Eye (tissue), 1 donor: ENCODE results near the gene SERPINA3.
"Not testable (repeated sequence)": the region's sequence is repeated elsewhere in the genome, so short reads cannot be mapped to it uniquely, and the experiment has no call there.

Experiments
- DNase-seq: peaks from one replicate; pipeline ENCODE4 v3.0.0-alpha.2; 2015

SERPINA3 gene

DNA sequence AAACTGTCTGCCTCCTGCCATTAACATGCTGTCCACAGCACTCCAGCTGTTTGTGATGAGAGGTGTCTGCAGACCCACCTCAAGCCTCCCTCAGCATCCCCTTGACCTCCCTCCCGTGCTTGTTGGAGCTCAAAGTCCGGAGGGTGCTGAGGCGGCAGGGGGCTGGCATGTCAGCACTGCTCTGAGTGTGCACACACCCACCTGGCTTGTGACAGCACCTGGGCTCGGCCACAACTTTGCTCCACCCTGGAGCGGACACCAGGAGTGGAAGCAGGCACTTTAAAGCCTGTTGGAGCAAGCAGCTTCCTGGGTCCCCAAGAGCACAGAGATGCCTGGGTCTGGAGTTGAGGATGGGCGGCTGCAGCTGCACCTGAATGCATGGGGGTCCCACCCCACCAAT lies 20.9 kb downstream of the SERPINA3 start:
- no peak for DNase-seq

DNA sequence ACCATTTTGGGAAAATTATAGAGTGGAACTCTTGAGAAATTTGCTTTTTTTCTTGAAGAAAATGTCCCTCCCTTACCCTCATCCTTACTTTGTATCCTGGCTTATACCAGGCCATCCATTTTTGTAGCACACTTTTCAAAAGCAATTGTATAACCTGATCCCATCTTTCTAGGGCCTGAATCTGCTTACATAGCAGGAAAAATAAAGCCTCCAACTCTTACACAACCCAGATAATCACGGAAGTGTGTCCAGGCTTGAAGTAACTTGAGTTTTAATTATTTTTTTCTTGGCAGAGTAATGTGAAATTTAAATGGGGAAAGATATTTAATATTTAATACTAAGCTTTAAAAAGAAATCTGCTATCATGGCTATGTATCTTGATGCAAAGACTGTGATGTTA lies 23.0 kb downstream of the SERPINA3 start:
- no peak for DNase-seq

DNA sequence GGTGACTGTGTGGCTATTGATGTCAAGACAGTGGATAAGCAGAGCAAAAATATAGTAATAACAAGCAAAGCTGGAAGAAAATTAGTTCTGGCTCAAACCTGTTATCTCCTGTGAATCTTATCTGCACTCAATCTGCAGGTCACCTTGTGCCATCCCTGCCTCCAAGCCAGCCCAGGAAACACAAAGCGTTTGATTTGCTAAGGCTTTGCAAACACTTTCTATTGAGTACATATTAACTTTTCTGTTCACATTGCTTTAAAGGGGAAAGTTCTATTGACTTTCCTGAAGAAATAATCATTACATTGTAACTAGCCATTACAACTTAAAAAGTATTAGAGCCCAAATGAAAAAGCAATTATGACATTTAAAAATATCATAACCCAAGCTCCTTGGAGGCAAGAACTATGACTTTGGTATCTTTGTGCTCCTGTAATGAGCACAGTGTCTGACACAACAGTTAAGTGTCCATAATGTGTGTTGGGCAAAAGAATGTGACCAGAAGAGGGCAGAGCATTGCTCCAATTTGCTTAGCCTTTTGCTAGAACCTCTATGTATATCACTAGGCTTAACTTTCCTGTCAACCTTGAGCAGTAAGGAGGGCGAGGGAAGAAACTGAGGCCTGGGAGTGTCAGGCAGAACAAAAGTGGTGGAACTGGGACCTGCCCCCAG lies 24.7 kb downstream of the SERPINA3 start:
- no peak for DNase-seq

DNA sequence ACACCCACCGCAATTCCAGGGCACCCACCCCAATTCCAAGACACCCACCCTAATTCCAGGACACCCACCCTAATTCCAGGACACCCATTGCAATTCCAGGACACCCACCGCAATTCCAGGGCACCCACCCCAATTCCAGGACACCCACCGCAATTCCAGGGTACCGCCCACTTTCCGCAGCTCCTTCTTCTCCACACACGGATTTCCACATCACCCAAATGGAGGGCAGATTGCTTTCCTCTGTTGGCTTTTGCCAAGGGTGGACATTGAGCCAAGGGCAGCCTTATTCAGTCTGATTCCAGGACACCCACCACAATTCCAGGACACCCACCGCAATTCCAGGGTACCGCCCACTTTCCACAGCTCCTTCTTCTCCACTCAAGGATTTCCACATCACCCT lies 25.6 kb downstream of the SERPINA3 start:
- not testable (repeated sequence) for DNase-seq

DNA sequence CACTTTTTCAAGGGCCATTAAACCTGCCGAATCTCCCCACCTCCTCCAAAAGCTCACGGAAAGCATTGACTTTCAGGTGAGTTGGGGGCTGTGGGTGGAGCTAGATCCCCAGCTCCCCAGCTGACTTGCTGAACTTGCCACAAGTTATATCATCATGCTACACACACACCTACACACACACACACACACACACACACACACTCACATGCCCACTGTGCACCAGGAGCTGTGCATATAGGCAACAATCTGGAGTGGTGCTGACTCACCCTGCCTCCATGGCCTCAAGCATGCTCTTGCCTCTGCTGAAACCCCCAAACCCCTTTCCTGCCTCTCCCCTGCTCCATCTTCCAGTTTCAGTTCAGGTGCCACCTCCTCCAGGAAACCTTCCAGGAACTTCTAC lies 26.1 kb downstream of the SERPINA3 start:
- DNase-seq = no peak

DNA sequence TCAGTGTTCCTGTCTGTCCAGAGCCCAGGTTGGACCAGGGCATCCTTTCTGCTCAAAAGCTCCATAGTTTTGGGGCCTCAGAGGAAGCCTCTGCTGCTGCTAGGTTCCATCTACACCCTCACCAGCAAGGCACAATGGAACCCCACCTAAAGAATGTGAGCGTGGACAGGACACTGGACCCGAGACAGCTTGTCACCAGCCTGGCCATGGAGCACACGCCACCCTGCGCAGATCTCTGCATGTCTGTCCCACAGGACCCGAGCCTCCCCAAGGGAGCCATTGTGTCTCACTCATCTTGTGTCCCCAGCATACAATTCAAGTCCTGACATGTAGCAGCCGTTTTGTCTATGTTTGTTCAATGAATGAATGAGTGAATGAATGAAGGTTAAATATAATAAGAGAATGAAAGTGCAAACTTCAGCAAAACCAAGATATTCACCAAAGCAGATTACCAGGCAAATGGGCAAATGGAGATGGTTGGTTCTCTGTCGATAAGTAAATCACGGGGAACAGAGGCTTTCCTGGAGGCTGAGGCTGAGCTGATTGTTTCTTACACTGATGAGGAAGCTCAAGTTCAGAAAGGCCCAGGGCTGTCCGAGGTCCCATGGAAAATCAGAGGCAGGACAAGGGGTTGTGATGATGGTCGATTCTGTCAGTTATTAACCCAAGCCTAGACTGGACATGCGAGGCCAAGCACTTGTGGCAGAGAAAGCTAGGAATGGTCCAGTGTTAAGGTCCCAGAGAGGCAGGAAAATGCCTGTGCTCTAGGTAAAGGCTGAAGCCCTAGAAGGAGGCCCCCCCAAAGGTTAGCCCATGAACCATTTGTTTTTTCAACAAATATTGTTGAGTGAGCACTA lies 27.0 kb downstream of the SERPINA3 start:
- no peak for DNase-seq

DNA sequence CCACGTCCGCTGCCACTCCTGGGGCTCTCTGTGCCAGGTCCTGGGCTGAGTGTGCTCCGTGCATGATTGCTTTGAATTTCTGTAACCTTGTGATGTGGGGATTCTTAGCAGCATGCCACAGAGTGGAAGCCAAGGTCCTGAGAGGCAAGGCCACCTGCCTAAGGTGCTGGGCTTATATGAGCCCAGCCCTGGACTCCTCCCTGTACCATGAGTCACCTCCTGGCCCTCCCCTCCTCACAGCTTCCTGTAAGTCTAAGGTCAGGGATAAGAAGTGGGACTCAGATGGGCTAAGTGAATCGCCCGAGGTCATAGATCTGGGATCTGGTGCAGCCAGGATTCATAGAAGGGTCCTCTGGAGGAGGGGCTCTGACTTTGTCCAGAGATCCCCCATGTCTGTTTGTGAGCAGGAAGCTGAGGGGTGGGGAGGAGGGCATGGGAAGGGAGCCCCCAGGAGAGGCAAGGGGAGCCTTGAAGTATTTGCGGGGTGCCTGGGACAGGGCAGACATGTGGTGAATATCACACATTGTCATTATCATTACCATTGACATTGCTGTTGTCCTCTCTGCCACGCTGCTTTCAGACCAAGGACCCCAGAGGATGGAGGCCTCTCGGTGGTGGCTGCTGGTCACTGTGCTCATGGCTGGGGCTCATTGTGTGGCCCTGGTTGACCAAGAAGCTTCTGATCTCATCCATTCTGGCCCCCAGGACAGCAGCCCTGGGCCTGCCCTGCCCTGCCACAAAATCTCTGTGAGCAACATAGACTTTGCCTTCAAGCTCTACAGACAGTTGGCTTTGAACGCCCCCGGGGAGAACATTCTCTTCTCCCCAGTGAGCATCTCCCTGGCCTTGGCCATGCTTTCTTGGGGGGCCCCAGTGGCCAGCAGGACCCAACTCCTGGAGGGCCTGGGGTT lies 28.8 kb downstream of the SERPINA3 start:
- DNase-seq = no peak

DNA sequence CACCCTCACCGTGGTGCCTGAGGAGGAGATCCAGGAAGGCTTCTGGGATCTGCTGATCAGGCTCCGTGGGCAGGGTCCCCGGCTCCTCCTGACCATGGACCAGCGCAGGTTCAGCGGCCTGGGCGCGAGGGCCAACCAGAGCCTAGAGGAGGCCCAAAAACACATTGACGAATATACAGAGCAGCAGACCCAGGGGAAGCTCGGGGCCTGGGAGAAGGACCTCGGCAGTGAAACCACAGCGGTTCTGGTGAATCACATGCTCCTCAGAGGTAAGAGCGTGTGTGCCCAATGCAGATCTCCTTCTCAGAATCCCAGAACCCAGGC lies 29.4 kb downstream of the SERPINA3 start:
- DNase-seq = no peak

DNA sequence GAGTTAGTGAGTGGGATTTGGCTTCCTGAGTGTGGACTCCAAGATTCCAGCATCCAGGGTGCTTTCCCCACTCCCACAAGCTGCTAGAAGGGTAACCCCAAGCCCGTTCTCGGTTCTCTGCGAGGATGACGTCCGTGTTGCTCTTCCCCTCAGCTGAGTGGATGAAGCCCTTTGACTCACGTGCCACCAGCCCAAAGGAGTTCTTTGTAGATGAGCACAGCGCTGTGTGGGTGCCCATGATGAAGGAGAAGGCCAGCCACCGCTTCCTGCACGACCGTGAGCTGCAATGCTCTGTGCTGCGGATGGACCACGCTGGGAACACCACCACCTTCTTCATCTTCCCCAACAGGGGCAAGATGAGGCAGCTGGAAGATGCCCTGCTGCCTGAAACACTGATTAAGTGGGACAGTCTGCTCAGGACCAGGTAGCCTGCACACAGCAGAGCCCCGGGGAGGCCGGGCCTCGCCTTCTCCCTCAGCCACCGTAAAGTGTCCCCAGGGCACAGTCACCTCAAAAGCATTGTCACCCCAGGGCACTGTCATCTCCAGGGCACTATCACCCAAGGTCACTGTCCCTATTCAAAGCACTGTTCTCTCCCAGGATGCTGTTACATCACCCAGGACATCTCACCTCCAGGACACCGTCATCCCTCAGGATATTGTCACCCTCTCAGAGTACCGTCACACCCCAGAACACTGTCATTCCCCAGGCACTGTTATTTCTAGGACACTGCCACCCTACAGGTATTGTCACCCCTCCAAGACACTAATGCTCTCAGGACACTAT lies 31.3 kb downstream of the SERPINA3 start:
- DNase-seq = no peak

DNA sequence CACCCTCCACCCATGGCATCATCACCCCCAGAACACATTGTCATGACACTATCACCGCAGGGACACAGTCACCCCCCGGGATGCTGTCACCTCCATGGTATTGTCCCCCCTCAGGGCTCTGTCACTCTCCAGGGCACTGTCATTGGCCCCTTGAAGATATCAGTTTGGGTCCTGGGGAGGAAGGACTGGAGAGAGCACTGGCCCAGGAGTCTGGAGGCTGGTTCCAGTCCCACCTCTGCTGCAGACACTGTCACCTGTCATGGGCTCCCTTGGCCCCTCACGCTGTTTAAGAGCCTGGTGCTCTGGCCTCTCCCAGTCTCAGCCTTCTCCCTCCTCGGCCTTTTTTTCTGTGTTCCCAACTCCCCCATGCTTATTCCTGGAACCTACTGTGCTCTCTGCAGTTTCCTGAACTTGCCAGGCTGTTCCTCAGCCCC lies 31.9 kb downstream of the SERPINA3 start:
- no peak for DNase-seq

DNA sequence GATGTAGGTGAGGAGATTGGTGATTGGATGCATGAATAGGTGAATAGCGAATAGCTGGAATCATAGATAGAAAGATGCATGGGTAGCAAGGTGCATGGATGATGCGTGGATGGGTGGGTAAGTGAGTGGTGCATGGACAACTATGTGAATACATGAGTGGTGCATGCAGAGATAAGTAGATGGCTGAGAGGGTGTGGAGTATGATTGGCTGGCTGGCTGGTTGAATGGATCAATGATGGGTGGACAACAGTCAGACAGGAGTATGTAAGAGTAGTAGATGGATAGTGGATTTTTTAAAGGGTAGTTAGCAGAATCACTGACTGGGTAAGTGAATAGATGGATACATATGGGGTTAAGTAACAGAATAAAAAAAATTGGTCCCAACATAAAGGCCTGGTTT lies 33.9 kb downstream of the SERPINA3 start:
- no peak for DNase-seq

DNA sequence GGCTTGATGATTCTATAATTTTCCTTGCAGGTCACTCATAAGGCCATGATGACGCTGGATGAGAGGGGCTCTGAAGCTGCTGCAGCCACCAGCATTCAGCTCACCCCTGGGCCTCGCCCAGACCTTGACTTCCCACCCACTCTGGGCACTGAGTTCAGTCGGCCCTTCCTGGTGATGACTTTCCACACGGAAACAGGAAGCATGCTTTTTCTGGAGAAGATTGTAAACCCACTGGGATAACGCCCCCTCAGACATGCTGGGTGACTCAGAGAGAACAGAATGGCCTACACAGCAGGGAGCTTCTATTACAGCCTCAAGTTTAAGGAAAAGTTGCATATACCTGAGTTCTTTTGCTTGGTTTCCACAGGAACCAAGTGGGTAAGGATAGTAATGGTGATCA lies 34.3 kb downstream of the SERPINA3 start:
- no peak for DNase-seq

DNA sequence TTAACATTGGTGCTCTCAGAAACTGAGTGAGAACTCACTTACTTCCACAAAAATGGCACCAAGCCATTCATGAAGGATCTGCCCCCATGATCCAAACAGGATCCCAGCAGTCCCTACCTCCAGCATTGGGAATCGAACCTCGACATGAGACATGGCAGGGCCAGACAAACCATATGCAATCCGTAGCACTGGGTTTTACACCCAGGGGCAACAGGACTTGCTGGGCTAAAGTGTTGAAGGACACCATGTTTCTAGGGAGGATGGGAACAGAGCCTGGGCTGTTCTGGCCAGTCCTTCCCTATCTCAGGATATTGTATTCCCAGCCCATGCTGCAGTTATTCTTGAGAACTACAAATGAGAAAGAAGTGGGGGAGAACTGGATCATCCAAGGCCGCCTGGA lies 36.6 kb downstream of the SERPINA3 start:
- no peak for DNase-seq

DNA sequence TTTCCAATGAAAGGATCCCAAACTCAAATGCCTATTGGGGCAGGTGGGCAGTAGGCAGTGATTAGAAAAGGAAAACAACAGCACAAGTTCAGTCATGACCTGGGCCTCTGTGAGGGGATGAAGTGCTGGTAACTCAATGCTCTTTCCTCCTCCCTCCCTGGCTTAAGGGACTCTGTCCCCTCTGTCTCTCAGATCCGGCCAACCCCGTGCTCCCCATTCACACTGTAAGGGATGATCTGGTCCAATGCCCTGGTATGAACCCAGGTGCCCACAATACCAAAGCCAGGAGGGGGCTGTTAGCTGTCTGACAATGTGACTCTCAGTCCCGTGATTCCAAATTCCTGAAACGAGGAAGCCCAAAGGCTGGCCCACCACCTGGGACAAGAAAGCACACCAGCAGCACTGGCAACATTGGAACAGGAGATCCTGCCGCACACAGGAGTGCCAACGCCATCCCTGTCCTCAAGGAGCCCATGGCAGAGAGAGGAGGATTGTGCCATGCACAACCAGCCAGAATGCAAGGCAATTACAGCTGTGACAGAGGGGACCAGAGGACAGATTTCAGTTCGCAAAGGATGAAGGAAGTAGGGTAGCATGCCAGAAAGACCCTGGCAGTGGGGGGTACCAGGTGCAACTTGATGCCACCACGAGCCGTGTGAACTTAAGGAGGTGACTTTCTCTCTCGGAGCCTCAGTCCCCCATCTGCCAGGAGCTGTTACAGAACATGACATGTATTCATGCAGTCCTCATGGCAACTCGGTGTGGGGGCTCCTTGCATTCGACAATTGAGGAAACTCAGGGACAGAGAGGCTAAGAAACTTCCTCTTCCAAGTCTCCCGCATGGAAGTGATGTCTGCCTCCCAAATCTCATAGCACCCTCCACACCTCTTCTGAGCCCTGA lies 37.6 kb downstream of the SERPINA3 start:
- no peak for DNase-seq

DNA sequence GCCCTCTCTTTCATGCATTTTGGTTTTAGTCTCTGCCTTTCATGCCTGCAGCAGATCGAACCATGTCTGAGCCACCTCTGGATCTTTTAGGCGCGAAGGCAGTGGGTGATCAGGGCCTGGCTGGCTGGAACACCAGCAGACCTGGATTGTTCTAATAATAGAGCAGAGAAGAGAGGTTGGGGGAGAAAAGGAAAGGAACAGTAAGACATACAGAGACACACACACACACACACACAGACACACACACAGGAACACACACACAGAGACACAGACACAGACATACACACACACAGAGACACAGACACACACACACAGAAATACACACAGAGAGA lies 38.2 kb downstream of the SERPINA3 start:
- DNase-seq = no peak

DNA sequence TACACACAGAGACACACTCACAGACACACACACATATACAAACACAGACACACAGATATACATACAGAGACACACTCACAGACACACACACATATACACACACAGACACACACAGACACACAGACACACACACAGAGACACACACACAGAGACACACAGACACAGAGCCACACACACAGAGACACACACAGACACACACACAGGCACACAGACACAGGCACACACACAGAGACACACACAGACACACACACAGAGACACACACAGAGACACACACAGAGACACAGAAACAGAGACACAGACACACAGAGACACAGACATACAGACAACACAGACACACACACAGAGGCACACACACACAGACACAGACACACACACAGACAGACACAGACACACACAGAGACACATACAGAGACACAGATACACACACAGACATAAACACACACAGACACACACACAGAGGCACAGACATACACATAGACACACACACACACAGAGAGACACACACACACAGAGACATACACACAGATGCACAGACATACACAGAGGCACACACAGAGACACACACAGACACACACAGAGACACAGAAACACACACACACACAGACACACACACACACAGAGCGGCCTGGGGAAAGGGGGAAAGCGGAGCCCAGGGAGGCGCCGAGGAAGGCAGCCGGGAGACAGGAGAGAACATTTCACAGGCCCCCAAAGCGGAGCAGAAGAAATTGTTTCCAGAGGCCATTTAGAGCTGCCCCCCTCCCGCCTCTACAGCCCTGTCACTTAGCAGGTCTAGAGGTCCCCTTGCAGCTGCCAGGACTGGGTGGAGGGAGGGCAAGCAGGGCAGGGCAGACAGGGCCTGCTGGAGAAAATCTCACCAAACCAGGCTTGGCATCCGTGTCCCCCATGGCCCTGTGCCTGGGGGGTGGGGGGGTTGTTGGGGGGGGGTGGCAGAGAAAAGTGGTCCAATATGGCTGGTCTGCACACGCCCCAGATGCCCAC lies 38.9 kb downstream of the SERPINA3 start:
- no peak for DNase-seq

DNA sequence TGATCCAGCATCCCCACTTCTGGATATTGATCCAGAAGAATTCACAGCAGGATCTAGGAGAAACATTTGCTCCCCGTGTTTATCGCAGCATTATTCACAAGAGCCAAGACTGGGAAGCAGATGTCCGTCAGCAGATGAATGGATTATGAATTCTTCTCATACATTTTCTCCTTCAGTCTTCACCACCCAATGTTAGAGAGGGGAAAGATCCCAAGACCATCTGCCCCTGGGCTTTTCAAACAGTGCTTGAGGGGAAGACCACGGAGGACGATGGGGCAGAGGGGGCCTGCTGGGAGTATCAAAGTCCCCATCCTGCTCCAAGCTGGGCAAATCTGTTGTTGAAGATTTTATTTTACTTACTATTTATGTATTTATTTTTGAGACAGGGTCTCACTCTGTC lies 41.1 kb downstream of the SERPINA3 start:
- no peak for DNase-seq

DNA sequence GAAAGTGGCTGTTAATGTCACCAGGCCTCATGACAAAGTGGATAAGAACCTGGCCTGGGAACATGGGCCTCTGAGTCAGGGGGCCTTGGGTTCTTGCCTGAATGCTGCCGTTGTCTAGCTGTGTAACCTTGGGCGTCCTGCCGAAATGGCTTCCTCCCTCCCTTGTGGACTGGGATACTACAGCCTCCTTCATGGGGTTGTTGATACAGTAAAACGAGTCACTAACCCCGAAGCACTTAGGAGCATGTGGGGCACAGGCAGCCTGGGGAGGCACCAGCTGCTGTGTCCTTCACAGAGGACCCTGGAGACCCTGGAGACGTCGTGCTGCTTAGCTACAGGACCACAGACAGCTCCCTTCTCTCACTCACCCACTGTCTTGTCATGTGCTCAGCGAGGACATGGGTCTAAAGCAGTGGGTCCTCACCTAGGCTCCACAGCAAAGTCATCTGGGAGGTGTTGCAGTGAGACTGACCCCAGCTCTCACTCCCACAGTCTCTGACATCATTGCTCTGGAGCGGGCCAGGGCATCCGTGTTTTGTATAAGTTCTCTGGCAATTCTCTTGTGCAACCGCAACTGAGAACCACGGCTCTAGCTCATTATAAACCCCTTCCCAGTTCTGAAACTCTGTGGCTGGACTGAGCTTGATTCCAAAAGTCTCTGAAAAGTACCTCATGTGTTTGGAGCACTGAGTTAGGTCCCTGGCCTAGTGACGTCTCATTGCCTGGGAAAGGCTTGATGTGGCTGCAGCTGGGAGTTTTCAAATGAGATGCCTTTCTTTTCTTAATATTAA lies 42.1 kb downstream of the SERPINA3 start:
- peak; percentile 34 for DNase-seq

DNA sequence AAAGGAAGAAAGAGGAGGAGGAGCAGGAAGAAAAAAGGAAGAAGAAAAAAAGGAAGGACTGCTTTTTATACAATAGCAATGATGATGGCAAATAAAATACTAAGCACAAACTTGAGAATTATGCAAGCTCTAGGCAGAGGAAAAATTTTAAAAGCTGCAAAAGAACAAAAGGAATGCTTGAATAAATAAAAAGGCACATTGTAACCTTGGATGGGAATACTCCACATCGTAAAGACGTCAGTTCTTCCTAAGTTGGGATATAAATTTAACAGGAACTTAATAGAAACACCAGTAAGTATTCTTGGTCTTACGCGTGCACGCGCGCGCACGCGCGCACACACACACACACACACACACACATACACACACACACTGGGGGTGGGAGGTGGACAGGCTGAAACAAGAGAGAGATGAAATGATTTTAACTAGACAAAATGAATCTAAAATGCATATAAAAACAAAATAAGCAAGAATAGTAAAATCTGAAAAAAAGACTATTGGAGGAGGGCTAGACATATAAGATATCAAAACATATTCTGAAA lies 43.0 kb downstream of the SERPINA3 start:
- DNase-seq = no peak
